Activated CD4-positive, alpha-beta T cell treated with anti-CD3 and anti-CD28 coated beads for 4 hours (primary cell): ENCODE measurements around the gene EXOC6B.
"Not testable (repeated sequence)": the region's sequence is repeated elsewhere in the genome, so short reads cannot be mapped to it uniquely, and the experiment has no call there.

ENCODE experiments used
- DNase-seq, 2 donors: peaks; one replicate each; pipeline ENCODE4 v3.0.0-alpha.2; 2020

Gene EXOC6B

DNA sequence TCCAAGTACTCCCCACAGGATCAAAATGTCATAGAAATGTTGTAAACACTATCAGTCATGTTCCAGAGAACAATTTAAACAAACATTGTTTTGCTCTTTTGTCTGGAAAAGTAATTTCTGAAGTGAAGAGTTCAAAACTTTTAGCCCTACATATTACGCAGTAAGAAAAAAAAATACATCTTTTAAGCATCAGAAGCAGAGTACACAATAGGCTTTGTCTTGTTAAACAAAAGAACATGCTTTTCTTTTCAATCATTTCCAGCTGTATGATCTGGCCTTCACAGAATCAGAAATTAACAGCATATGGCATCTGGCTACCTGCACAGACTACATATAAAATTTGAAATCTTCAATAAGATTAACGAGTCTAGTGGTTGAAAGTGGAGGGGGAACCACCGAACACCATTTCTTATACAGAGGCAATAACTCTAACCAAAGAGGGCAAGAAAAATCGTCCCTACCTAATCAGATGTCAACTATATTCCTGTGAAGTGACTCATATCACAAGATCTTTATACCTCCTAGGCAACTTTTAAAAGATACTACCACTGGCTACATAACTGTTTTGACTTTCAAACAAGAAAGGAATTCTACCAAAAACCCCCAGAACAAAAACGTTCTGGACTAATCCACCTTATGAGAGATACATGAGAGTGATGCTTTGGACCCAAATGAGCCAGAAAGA lies 149.3 kb downstream of the EXOC6B start:
- no peak for DNase-seq

DNA sequence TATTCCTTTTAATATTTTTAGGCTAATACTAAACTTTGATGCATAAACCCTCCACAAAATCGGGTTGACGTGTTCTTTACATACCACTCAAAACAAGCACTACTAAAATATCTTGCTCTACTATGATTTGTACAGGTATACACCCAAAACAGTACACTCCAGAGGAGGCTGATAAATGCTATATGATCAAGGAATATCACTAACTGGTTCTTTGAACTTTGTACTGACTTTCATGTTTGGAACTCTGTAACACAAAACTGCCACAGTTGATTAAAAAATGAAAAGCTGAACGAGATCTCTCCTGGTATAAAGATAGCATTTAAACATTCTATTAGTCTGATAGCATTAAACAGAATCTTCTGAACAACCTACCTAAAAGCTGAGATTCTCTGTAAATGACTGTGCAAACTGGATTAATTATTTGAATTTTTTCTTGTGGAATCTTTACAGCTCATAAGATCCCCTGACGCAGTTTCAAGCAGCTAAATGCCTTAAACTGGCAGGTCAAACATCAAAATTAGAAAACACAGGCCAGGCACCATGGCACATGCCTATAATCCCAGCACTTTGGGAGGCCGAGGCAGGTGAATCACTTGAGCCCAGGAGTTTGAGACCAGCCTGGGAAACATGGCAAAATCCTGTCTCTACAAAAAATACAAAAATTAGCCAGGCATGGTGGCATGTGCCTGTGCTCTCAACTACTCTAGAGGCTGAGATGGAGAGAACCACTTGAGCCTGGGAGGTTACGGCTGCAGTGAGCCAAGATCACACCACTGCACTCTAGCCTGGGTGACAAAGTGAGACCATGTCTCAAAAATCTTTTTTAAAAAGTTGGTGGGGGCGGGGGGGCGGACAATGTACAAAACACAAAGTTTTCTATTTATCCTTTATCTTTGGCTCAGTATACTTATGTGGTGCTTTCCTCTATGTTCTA lies 150.6 kb downstream of the EXOC6B start:
- no peak for DNase-seq

DNA sequence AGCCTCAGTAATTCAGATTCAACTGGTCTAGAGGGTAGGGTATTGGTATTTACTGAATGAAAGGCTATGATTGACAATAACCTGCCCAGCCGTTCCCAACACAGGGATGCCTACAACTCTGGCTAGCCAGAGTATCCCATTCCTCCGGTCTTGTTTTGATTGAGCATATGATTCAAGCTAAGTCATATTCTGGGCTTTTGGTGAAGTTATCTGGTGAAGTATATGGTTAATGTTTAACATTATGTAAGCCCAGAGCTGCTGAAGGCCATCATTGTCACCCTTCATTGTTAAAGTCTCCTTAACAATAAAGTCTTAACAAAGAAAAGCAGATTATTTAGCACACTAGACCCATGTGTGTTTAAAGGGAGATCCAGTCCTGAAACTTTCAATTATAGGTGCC lies 152.6 kb downstream of the EXOC6B start:
- no peak for DNase-seq

DNA sequence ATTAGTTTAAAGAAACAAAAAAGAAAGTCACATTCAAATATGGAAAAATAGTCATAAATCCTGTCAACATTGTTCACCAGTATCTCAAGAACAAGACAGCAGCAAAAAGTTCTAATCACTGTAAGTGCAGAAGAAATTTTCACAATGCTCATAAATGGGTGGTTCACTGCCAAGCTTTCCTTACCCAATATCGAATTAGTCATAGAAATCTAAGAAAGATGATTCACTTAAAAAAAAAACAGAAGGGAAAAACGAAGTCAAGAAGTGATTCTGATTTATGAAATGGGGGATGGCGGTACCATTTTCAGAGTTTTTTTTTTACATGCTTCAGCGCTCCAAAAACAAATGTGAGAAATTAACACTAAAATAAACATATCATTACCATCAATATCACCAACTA lies 156.7 kb downstream of the EXOC6B start:
- DNase-seq = no peak

DNA sequence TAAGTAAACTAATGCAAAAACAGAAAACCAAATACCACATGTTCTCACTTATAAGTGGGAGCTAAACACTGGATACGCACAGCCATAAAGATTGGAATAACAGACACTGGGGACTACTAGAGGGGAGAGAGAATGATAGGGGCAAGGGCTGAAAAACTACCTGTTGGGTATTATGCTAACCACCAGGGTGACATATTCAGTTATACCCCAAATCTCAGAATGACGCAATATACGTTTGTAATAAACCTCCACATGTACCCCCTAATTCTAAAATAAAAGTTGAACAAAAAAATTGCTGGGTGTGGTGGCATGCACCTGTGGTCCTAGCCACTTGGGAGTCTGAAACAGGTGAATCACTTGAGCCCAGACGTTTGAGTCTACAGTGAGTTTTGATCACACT lies 157.2 kb downstream of the EXOC6B start:
- no peak for DNase-seq

DNA sequence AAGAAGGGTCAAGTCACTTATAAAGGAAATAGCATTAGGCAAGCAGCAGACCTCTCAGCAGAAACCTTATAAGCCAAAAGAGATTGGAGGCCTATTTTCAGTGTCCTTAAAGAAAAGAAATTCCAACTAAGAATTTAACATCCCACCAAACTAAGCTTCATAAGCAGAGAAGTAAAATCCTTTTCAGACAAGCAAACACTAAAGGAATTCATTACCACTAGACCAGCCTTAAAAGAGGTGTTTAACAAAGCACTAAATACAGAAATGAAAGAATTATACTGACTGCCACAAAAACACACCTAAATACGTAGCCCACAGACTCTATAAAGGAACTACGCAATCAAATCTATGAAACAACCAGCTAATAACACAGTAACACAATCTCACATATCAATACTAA lies 160.4 kb downstream of the EXOC6B start:
- no peak for DNase-seq

DNA sequence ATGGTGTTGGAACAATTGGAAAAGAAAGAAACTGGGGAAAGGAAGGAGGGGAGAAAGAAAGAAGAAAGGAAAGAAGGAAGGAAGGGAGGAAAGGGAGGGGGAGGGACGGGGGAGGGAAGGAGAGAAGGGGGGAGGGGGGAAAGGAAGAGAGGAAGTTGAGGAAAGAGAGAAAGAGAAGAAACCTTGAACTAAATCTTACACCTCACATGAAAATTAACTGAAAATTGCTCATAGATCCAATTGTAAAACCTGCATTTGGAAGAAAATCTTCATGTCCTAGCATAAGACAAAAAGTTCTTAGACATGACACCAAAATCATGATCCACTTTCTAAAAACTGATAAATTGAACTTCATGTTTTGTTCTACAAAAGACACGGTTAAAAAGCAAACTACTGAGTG lies 163.8 kb downstream of the EXOC6B start:
- DNase-seq = no peak

DNA sequence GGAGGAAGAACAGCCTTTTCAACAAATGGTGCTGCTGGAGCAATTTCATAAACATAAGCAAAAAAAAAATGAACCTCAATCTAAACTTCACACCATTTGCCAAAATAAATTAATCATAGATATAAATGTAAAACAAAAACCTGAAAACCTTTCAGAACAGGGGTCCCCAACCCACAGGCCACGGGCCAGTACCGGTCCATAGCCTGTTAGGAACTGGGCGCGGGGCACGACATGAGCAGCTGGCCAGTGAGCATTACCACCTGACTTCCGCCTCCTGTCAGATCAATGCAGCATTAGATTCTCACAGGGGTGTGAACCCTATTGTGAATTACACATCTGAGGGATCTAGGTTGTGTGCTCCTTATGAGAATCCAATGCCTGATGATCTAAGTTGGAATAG lies 176.0 kb downstream of the EXOC6B start:
- no peak for DNase-seq

DNA sequence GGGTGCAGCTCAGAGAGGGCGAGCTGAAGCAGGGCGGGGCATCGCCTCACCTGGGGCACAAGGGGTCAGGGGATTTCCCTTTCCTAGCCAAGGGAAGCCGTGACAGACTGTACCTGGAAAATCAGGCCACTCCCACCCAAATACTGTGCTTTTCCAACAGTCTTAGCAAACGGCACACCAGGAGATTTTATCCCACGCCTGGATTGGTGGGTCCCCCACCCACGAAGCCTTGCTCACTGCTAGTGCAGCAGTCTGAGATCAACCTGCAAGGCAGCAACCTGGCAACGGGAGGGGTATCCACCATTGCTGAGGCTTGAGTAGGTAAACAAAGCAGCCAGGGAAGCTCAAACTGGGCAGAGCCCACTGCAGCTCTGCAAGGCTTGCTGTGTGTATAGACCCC lies 184.6 kb downstream of the EXOC6B start:
- not testable (repeated sequence) for DNase-seq

DNA sequence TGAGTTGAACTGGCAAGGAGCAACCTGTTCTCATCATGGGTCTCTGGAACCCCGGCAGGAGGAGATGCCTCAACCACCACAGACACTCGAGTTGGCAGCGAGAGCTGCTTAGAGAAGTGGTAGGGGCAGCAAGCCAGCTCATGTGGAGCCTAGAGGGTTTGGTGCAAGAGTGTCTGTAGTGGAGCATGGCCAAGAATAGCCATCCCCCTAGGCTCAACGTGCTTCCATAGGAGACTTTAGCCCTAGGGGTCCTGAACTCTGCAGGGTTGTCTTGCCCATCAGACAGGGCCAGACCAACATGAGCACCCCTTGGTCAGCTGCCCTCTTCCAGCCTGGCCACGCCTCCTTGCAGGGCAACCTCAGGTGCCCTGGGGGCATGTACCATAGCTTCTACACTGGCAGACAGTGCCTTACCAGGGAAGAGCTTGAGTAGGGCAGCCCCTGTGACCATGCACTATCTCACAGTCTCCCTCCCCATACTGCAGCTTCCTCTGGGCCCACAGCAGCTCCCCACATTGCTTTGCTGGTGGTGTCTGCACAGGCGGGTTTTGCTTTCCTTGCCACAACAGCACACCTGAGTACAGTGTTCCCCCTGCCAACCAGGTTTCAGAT lies 187.1 kb downstream of the EXOC6B start:
- no peak for DNase-seq

DNA sequence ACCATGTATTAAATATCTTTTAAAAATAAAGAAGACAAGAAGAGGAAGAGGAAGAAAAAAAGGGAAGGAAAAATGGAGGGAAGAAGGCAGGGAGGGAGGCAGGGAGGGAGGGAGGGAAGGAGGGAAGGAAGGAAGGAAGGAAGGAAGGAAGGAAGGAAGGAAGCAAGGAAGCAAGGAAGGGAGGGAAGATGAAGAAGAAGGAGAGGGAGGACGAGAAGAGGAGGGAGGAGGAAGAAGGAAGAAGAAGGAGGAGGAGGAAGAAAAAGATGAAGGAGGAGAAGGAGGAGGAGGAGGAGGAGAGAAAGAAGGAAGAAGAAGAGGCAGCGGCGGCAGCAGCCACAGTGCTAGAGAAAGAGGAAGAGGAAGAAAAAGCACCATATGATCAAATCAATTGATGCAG lies 189.6 kb downstream of the EXOC6B start:
- no peak for DNase-seq

DNA sequence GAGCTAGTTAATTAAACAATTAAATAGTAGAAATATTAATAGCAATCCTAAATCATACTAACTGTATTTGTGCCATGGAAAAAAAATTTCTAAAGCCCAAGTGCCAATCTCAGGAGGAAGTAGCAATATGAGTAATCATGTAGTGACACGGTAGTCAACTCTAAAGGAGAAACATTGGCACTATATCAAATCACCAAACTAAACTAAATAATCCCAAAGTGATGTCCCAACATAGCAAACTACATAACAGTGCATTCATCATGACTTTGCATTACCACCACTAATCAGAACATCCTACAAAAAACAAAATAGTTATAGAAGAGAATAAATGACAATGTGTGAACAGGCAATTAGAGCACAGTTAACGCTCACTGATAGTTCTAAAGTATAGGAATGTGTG lies 195.1 kb downstream of the EXOC6B start:
- no peak for DNase-seq

DNA sequence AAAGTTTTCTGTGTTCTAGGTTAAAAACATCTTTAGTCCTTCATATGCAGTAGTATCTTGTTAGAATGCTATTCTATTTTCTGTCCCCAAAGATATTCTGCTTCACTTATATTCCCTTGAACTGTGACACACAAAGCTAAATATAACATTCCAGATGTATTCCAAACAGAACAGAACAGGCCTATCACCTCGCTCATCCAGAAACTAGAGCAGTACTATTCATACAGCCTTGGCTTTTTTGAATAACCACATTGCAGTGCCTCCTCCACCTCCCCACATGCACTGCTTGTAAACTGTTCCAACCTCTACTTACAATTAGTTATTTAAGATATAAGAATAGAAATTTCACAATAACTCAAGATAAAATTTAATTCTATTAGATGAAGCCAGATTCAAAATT lies 196.8 kb downstream of the EXOC6B start:
- no peak for DNase-seq

DNA sequence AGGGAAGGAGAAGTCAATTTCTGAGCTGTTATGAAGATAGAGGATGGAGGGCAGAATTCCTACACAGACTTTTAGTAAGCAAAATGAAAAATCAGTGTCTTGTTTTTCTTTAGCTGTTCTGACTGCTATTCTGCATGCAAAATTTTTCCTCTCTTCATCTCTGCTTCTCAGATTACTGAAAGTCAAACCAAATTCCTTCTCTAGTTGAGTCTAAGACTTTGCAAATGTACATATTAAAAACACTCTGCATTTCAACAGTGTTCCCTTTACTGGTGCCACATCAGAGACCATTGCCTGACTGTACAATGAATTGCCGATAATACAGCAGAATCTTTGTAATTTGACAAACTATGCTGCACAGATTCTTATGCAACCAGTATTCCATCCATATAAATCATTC lies 198.8 kb downstream of the EXOC6B start:
- DNase-seq = no peak

DNA sequence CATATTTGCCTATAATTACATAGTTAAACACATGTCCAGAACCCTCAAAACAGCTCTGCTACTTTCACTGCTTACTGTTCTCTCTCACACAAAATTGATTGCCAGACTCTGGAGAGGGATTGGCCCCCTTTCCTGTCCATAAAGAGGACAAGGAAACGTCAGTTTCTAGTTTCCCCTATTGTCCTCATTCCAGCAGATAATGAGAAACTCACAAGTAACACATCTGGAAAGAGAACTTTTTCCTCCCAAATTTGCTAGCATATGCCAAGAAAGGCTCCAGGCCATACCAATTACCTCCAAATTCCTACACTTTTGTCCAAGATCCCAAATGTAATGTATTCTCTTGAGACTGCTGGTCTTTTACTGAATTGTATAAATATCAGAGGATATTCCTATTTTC lies 200.5 kb downstream of the EXOC6B start:
- no peak for DNase-seq

DNA sequence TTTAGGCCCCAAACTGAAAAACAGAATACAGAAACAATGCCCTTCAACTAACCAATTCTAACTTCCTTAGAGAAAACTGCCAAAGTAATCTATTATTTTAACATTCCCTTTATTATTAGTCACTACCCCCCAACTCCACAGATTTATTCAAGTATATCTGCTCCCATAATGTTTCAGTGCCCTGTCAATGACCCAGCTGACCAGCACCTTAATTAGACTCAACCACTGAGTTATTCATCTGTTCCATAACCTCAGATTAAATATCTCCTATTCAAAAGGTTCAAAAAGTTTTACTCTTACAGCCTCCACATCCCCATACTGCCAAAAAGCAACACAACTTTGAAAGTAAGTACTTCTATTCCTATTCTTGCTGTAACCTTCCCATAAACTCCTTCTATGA lies 202.4 kb downstream of the EXOC6B start:
- DNase-seq = no peak

DNA sequence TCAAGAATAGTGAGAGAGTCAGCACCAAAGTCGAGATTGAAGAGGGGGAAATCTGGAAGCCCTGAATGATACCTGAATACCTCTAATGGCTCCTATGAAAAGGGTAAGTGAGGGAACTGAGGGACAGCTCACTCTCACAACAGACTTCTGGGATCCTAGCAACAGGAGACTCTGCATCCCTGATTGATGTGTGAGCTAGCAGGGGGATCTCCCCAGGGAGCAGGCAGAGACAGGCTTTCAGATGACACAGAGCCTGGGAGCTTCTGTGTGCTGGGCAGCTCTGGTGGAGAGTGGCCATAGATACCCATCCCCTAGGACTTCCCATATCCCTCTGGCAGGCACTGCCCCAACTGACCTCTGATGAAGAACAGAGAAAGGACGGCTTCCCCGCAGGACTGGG lies 206.2 kb downstream of the EXOC6B start:
- no peak for DNase-seq

DNA sequence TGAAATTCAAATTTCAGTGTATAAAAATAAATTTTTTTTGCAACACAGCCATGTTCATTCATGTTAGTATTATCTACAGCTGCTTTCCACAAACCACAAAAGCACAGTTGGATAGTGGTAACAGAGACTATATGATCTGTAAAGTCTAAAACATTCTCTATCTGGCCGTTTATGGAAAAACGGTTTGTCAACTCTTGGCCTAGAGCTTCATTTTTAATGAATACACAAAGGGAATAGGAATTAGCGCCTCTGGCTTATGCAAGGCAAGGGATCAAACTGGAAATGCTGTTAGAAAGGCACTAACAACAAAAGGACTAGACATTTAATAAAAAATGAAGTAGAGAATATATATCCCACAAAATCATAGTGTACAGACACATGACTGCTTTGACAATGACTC lies 211.9 kb downstream of the EXOC6B start:
- no peak for DNase-seq

DNA sequence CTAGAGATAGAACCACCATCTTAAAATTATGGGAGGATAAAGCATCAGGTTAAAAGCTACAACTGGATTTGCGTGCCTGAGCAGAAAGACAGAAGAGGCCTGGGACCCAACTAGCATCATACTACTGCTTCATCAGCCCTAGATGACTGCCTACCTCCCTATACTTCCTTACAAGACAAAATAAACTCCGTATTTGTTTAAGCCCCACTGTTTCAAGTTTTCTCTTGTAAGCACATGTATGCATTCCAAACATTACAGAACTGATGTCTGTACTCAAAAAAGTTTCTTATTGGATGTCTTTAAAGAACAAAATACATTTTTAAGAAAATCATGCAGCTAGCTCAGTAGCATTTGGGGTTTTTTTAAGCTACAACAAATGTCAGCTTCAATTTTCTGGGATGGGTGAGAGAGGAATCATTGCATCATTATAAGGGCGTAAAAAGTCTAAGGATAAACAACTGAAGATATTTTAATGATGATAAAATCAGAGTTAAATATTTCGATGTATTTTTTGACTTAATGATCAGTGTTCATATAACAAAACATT lies 213.1 kb downstream of the EXOC6B start:
- DNase-seq = no peak

DNA sequence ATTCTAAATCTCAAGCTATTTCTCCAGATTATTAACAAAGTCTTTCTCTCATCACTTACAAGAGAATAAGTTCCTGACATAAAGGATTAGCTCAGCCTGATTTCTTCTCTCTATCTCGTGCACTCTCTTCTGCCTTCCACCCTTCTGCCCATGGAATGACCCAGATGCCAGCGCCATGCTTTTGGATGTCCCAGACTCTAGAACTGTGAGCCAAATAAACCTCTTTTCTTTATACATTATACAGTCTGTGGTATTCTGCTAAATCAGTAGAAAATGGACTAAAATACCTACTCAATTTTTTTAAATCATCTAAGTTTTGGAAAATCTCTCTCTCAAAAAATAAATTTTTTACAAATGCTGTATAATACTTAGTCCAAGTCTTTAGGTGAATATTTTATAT lies 218.6 kb downstream of the EXOC6B start:
- DNase-seq = no peak

DNA sequence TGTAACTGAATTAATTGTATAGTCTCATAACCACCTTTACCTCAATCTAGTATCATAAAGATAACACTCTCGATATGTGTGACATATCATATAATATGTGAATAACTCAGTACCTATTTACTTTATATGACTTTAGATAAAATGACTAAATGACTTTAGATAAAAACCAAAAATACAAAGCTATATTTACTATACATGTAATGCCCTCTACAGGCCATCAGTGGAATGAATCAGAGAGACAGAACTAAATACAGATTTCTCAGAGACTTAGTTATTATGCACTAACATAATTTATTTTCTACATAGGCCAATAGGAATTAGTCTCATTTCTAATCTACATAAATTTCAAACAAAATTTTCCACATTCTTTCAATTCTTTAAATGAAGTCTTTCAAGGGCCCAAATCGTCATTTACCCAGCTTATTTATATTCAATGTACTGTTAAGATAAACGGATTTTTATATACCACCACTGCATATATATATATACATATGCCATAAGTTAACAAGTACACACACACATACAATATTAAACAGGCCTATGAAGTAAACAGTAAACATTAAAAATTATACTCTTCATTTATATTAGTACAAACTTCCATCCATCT lies 219.9 kb downstream of the EXOC6B start:
- DNase-seq = no peak

DNA sequence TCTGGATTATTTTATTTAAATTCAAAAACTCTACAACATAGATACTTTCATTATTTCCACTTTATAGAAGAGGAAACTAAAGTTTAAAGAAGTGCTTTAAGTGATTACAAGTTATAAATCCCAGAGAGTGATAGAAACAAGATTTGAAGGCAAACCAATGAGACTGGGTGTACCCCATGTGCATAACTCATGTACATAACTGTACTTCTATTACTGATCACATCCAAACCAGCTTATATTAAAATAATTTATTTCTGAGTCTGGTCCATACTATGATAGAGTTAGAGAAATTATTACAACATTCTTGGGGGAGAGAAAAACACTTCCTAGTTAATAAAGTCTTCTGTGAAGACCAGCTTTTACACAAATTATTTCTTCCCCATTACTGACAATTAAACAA lies 221.4 kb downstream of the EXOC6B start:
- DNase-seq = no peak

DNA sequence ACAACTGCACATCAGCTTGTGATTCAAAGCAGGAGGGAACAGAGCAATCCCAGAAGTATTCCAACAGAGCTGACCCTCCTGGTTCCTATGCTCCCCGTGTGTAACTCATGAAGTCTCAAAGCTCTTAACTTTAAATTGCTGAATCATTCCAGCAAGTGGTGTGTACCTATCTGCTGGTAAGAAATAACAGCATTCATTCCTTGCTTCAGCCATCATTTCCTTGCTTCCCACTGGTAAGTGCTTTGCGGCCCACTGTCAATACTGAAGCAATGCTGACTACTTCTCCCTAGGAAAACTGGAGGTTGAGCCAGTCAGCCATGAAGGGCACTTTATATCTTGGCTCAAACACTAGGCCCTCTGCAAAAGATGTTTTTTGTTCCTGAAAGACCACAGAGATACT lies 222.4 kb downstream of the EXOC6B start:
- no peak for DNase-seq
